ENCODE results near the gene DAPP1.

- no peak for TF ChIP-seq EZH2phosphoT487 (IDR thresholded peaks at IDR 0.05)
- TF ChIP-seq CTCF (IDR thresholded peaks at IDR 0.05) = no peak
- TF ChIP-seq EZH2 (IDR thresholded peaks at IDR 0.05) = no peak
Measured at GRCh38 chr4:99879458-99879857, 62.8 kb downstream of the DAPP1 start.

All from neural progenitor cell (in vitro differentiated cells).